ENCODE data around the gene TMEM106A.
"Not testable (repeated sequence)": the region's sequence is repeated elsewhere in the genome, so short reads cannot be mapped to it uniquely, and the experiment has no call there.

Gene TMEM106A

GRCh38 chr17:43211480-43212402, at the start of gene TMEM106A:
Gene TMEM106A (plus strand): TSS chr17:43211875. CDS start chr17:43213042, 1,167 bp downstream.
- no peak within 1 kb of the TSS for H3K27ac ChIP-seq
- TF ChIP-seq CTCF (conservative IDR thresholded peaks at IDR 0.05), result no peak
- no peak for TF ChIP-seq ZFX (IDR thresholded peaks at IDR 0.05)

GRCh38 chr17:43165971-43166370, 45.7 kb upstream of the TMEM106A start:
- H3K27ac ChIP-seq, result not testable (repeated sequence)

- TF ChIP-seq ZFX (IDR thresholded peaks at IDR 0.05) (no peak), CTCF (conservative IDR thresholded peaks at IDR 0.05) (no peak)
- H3K27ac ChIP-seq, result peak overlapping the region; percentile 71
Measured at GRCh38 chr17:43169561-43170139, 42.0 kb upstream of the TMEM106A start.

- peak overlapping the region; percentile 71 for H3K27ac ChIP-seq
- TF ChIP-seq CTCF (conservative IDR thresholded peaks at IDR 0.05) (no peak), ZFX (IDR thresholded peaks at IDR 0.05) (no peak; the same call in 1 of the 2 replicates)
Measured at GRCh38 chr17:43170140-43170765, 41.4 kb upstream of the TMEM106A start.

- TF ChIP-seq CTCF (conservative IDR thresholded peaks at IDR 0.05) (no peak), ZFX (IDR thresholded peaks at IDR 0.05) (peak; percentile 59; the same call in 1 of the 2 replicates)
- H3K27ac ChIP-seq, result peak within 1 kb of the TSS; percentile 71
Measured at GRCh38 chr17:43170766-43171585, 40.7 kb upstream of the TMEM106A start, which contains the start of gene NBR1. Gene NBR1 (plus strand): TSS chr17:43171214. CDS start chr17:43175800, 4,586 bp downstream.

- TF ChIP-seq CTCF (conservative IDR thresholded peaks at IDR 0.05) (no peak; the same call in 1 of the 2 replicates), ZFX (IDR thresholded peaks at IDR 0.05) (no peak)
- H3K27ac ChIP-seq, result peak overlapping the region; percentile 71
Measured at GRCh38 chr17:43171586-43172487, 39.8 kb upstream of the TMEM106A start.
